KG1 (cell line): ENCODE results near the gene FBXO5.
"Not testable (repeated sequence)": the region's sequence is repeated elsewhere in the genome, so short reads cannot be mapped to it uniquely, and the experiment has no call there.

ENCODE experiments used
- DNase-seq: peaks from one replicate; lab custom pipeline; 2025; lab: John Stamatoyannopoulos, UW

The FBXO5 gene

GRCh38 chr6:152993431-152993830 lies 10.6 kb upstream of the FBXO5 start:
- DNase-seq = no peak

- DNase-seq = no peak
These were observed 4.1 kb upstream of the FBXO5 start for GRCh38 chr6:152986978-152987377.

GRCh38 chr6:152985300-152985699 lies 2.5 kb upstream of the FBXO5 start:
- not testable (repeated sequence) for DNase-seq

- DNase-seq = no peak
These were observed 1.7 kb upstream of the FBXO5 start for GRCh38 chr6:152984513-152984872.

GRCh38 chr6:152983637-152984512 lies 1.0 kb upstream of the FBXO5 start:
- DNase-seq = peak; percentile 94

- no peak for DNase-seq
These were observed 595 bp downstream of the FBXO5 start for GRCh38 chr6:152981989-152982903.

- DNase-seq = no peak
These were observed 1.6 kb downstream of the FBXO5 start for GRCh38 chr6:152981219-152981618.

- no peak for DNase-seq
These were observed 2.2 kb downstream of the FBXO5 start for GRCh38 chr6:152980656-152981055.

GRCh38 chr6:152979116-152979515 lies 3.7 kb downstream of the FBXO5 start:
- no peak for DNase-seq

GRCh38 chr6:152978058-152978457 lies 4.8 kb downstream of the FBXO5 start:
- no peak for DNase-seq

GRCh38 chr6:152977556-152977955 lies 5.3 kb downstream of the FBXO5 start:
- DNase-seq = no peak

- no peak for DNase-seq
These were observed 6.1 kb downstream of the FBXO5 start for GRCh38 chr6:152976749-152977148.

GRCh38 chr6:152975204-152975915 lies 7.5 kb downstream of the FBXO5 start:
- DNase-seq = no peak

- no peak for DNase-seq
These were observed 8.9 kb downstream of the FBXO5 start for GRCh38 chr6:152973916-152974315.

GRCh38 chr6:152969688-152970418 lies 13.0 kb downstream of the FBXO5 start:
- DNase-seq = no peak

- not testable (repeated sequence) for DNase-seq
These were observed 16.5 kb downstream of the FBXO5 start for GRCh38 chr6:152966168-152966894.

- no peak for DNase-seq
These were observed 23.5 kb downstream of the FBXO5 start for GRCh38 chr6:152959333-152959732.

- DNase-seq = no peak
These were observed 25.0 kb downstream of the FBXO5 start for GRCh38 chr6:152957796-152958195.

GRCh38 chr6:152954443-152954842 lies 28.4 kb downstream of the FBXO5 start:
- DNase-seq = no peak

GRCh38 chr6:152952866-152953509 lies 29.9 kb downstream of the FBXO5 start:
- DNase-seq = no peak
